NCI-H1105 treated with DMSO at 0.1 percent for 48 hours (cell line): ENCODE measurements around the gene FHOD1.

Experiments used
- DNase-seq: peaks from one replicate; lab custom pipeline; 2025; lab: John Stamatoyannopoulos, UW

Gene FHOD1

DNA sequence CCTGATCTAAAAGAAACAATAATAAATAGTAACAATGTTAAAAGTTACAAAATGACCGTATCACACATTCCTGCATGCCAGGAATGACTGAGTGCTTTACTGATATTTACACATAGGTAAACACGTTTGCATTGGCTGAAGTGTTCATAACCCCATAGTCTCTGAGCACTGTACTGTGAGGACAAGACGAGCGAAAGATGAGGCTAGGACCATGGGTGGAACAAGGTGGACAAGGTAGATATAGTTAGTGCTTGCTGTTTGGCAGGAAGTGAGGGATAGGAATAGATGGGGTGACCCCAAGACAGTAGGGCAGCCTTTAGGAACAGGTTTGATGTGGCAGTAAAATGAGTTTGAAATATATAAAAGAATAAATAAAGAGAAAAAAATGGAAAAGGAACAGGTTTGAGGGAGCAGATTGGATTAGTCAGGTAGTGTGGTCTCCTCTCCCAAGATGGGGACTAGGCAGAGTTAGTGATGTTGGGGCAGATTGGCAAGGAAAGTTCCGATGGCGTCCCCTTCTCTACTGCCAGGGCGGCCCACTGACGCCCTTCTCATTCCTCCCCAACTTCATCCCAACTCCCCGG is 55.8 kb downstream of the FHOD1 start:
- no peak for DNase-seq

DNA sequence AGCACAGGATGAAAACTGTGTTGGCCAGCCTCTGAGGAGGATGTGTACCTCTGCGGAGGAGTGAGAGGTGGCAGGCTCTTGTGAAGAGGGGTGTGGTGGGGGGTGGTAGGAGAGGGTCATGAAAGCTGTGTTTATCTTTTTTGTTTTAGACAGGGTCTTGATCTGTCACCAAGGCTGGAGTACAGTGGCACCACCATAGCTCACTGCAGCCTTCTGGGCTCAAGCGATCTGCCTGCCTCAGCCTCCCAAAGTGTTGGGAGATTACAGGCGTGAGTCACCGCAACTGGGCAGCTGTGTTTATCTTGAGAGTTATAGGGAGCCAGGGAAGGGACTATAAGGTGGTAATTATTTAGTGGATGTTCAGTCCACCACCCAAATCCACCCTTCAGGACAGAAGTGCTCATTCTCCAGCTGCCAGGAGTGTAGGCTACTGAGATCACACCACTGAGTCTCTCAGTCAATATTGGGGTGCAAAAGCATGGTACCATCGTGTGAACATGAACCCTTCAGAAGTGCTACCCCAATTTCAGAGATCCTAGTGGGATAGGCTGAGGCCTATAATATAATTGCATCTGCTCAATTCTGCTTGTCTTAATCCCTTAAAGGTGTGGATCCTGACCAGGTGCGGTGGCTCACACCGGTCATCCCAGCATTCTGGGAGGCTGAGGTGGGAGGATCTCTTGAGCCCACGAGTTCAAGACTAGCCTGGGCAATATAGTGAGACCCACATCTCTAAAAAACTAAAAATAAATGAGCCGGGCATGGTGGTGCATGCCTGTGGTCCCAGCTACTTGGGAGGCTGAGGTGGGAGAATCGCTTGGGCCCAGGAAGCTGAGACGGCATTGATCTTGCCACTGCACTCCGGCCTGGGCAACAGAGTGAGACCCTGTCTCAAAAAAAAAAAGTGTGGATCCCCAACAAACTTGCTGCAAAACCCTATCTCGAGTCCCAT is 56.6 kb downstream of the FHOD1 start:
- DNase-seq, result no peak

DNA sequence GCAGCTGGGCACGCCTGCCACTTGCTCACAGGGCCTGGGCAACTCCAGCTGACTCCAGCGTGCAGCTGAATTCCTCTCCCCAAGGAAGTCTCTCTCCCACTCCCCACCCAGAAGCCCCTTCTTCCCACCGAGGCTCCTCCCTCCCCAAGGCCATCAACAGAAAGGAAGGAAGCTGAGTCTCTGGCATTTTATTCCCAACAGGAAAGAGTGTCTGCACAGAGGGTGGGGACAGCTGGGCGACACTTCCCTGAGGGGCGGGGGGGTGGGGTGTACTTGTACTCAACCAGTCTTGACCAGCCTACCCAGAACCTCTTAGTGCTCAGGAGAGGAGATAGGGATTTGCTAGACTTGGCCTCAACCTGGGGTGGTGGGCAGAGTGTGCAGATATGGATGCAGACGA is 57.2 kb downstream of the FHOD1 start, which contains the start of gene EXOC3L1:
Gene EXOC3L1 (minus strand): TSS at position 96 of the 400 bp plus-strand sequence. CDS start 460 bp downstream, outside the sequence.
- DNase-seq, result no peak

DNA sequence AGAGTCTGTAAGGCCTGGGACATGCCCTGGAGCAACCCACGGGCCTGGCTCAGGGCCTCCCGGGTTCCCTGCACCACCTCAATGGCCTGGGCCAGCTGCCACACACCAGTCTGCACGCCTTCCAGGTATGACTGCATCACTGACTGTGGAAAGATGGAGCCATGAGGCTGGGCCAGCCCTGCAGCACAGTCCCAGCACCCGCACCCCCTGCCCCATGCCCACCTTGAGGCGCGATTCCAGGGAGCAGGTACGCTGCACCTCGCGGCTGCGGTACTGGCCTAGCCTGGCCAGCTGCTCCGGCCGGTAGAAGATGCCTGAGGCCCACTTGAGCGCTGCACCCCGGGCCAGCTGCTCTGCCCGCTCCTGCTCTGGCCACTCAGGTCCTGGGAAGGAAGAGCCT is 58.5 kb downstream of the FHOD1 start:
- DNase-seq, result no peak

DNA sequence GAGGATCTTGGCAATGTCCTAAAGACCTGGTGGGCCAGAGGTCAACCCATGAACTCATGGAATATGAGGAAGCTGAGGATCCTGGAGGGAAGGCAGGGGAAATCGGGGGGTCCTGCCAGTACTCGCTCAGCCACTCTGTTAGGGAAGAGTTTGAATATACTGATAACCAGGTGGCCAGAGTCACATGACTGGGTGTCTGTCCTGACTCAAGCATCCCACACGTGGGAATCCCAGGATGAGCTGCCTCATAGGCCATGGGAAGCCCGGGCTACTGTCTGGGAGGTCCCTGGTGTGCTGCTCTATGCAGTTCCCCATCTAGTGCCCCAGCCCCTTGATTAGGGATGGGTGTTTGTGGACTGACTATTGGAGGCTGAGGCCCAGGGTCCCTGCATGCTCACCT is 59.0 kb downstream of the FHOD1 start:
- no peak for DNase-seq

DNA sequence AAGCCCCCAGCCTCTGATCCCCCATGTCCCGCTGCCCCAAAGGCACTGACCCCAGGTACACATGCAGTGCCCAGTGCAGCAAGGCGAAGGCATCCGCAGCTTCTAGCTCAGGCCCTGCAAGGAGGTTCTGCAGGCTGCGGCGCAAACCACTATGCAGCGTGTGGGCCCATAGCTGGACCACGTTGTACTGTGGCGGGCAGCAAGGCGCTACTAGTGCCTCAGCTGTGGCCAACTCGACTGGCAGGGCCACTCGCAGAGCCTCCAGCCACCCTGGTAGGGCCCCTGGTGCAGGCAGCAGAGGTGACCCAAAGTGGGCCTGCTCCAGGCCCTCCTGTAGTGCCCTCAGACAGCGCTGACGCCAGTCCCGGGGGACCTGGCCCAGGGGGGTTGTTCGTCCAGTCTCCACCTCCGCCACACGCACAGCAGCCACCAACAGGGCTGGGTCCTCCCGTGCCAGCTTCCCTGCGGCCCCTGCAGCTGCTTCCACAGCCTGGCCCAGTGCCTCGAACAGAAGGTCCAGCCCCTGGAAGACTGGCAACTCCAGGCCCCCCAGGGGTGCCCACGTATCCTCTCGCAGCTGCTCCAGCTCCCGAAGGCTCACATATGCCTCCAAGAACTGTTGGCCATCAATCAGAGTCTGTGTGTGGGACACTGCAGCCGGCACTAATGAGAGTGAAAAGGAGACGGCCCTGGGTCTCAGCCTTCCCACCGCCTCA is 59.9 kb downstream of the FHOD1 start:
- DNase-seq, result no peak

DNA sequence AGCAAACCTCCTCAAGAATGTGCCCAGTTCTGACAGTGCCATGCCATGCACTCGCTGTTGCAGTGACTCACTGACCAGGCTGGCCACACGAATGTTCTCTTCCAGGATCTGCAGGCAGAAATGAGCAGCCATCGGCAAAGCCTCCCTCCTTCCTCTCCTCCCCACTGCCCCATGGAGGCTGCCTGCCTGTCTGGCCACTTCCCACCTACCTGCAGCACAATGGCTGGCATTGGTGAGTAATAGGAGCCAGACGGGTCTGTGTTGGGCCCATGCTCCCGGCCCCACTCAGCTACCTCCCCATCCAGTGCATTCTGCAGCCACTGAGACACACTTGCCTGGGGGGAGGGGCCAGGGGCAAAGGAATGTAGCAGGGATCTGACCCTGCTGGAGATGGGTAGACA is 60.7 kb downstream of the FHOD1 start:
- no peak for DNase-seq

DNA sequence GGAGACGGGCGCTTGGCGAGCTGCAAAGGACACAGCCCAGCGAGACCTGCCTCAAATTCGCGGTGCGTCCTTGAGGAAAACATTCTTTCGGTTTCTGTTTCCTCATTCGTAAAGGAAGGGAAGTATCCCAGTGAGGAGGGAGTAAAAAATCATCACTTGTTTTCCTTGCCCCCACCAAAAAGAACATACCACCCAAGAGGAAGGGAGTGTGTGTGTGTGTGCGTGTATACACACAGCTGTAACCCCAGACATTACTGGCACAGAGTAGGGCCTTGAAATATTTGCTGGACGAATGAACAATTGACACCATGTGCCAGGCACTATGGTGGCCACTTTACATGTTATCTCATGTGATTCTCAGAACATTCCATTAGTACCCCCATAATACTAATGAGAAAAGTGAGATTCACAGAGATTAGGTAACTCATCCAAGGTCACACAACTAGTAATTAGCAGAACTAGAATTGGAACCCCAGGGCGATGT is 61.6 kb downstream of the FHOD1 start:
- no peak for DNase-seq

DNA sequence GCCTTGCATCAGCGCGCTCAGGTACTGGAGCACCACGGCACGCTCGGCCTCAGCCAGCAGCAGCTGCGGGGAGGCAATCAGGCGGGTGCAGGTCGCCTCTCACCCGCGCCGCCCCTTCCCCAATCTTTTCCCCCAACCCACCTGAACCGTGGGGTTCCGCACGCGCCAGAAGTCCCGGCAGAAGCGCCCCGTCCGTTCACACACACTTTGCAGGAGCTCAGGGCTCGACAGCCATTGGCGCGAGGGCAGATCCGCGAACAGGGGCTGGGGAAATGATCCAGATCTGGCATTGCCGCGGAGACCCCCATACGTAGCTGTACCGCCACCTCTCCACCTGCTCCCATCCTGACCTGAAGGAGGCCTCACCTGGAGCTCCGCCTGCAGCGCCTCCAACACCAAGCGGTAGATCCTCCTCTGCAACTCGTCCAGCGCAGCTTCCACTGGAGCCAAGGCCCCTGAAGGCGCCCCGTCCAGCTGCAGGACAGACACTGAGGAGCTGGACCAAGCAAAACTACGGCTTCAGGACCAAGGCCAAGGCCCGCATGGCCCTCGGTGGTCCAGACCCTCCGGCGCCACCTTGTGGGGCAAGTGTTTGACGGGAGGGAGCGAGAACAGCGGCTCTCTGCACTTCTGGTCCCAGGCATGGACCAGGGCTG is 62.2 kb downstream of the FHOD1 start:
- DNase-seq, result peak; percentile 47

DNA sequence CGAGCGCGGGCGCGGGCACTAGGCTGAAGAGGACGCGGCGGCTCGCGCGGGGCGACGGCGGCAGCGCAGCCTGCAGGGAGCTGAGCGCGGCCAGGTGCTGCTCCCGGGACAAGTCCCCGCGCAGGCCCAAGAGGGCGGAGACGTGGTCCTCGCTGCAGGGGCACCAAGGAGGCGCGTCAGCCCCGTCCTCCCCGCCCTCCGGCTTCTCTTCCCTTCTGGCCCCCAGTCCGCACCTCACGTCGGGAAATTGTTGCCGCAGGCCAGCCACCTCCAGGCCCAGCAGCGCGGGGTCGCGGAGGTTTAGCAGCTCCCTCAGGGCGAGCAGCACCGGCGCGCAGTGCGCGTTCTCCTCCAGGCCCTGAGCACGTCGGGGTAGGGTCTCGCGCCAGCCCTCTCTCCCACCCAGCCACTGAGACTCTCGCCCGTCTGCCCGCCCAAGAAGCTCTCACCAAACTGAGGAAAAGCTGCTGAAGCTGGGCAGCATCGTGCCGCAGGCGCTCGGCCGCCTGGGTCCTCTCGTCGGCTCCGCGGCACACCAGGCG is 62.8 kb downstream of the FHOD1 start:
- DNase-seq, result peak; percentile 32

DNA sequence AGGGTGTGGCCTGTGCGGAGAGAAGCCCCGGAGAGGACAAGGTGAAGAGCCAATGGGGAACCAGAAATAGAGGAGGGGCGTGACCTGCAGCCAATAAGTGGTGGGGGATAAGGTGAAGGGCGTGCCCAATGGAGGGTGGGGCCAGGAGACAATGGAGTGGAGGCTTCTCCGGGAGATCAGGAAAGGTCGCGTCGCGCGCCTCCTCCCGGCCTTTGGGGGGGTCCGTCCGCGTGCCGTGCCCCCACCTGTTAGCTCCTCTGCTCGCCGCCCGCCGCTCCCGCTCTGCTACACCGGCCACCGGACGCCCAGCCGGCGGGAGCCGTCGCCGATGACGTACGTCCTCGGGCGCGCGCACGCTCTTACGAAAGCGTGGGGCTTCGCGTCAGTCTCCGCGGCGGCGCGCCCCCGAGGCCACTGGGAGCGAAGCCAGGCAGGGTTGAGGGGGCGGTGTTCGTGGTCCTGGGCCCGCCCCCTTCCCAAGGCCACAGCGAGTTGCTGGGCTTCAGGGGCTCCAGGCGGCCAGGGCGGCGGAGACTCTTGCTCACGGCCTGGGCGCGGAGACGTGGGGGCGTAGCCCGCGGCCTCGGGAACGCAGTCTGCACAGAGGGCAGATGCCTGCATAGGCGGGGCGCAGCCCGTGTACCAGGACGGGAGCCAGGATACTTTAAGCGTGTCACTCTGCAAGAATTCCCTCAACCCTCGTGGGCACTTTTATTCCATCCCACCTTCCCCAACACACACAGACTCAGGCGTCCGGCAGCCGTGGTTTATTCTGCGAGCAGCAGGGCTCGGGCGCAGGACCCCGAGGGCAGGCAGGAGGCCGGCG is 63.4 kb downstream of the FHOD1 start, which contains the start of gene MATCAP1:
Gene MATCAP1 (minus strand): TSS at position 337 of the 826 bp plus-strand sequence. CDS start 3,353 bp downstream, outside the sequence.
- peak; percentile 91 for DNase-seq

DNA sequence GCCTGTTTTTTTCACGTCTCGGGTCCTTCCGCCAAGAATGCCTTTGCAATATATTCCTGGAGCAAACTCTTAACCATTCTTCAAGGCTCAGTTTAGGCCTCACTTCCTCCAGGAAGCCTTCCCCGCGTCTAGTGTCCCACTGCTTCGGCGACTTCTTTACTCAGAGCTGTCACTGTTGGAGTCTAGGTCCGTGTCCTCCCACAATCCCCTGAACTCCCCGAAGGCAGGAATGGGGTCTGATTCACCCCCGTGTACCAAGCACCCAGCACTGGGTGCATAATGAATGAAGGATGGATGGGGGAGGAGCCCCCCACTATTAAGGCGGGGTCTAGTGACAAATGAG is 64.0 kb downstream of the FHOD1 start:
- DNase-seq, result no peak

DNA sequence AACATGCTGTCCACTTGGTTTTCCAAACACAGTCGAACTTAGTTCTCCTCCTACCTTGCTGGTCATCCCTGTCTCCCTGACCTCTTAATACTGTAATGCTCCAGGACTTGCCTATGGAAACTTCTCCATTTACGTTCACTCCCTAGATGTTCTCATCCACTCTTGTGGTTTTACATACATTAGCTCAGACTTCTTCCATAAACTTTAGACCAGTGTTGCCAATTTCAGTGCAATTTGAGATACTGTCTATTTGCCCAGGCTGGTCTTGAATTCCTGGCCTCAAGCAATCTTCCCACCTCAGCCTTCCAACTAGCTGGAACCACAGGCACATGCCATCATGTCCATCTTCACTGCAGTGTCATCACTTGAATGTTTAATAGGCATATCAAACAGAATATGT is 65.0 kb downstream of the FHOD1 start:
- no peak for DNase-seq

DNA sequence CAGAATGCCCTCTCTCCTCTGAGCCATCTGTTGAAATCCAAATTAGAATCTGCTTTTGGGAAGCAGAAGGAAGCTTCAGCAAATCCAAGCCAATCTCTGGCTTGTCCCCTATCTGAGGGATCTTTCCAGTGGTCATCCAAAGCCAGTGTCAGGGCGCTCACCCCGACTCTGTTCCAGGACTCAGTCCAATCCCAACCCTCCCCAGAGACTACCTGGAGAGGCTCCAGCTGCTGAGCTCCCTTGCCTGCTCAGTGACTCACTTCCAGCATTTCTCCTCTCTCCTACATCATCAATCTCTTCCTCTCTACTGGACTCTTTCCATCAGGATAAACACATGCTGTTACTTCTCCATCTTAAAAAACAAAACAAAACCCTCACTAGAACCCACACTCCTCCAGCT is 65.9 kb downstream of the FHOD1 start:
- DNase-seq, result no peak

DNA sequence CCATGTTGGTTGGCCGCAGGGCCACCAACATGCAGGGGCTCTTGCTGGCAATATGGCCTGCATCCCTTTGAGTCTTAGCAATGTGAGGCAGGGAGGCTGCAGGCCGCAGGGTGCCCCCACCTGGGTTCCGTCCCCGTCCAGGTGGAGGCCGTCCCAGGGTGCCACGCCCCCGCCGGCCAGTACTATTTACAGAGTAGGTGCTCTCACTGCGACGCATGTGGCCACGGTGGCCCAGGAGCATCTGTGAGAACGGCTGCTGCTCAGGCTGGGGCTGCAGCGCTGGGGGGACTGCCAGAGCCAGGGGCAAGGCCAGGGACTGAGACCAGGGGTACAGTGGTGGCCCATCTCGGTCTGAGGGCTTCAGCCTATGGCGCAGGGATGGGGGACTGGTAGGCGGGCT is 67.1 kb downstream of the FHOD1 start:
- no peak for DNase-seq

DNA sequence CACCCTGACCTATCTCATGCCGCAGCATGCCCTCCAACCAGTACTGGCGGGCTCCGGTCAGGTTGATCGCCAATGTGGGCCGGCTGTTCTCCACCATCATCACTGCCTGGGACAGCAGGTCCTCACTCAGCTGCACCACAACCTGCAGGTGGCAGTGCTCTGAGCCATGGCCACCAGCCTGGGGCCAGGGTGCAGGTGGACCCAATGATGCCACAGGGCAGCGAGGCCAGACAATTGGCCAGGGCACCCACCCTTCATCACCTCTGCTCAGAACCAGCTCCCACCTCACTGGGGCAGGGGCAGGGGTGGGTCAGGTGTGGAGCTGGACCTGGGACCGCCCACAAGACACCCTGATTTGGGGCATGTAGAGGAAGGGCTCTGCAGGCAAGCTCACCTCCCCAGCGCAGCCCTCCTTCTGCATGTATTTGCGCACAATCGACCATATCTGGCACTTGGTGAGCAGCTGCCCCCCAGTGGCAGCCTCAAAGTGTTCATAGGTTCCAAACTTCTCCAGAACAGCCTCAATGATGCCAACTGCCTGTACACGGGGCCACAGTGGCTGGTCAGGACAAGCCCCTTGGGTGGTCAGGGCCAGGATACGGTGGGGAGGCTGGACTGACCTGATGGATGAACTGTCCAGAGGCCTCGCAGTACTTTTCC is 67.7 kb downstream of the FHOD1 start:
- DNase-seq, result no peak
